Activated T-cell treated with anti-CD3 and anti-CD28 coated beads, Interleukin-2, amount 50 U/mL, for 24 hours (primary cell): ENCODE results near the gene SLAMF1.
A peak's percentile ranks its signal among the peaks of the same experiment; 100 is the strongest.
"Not testable (repeated sequence)": the region's sequence is repeated elsewhere in the genome, so short reads cannot be mapped to it uniquely, and the experiment has no call there.

Experiments used
- DNase-seq: peaks from one replicate; pipeline ENCODE4 v3.0.0-alpha.2; 2020
- H3K27ac Mint-ChIP-seq: 2 replicates; pipeline ENCODE4 v1.8.0; 2020; ENCODE audit warnings: mild to moderate bottlenecking, mixed read lengths
- H3K27me3 Mint-ChIP-seq: 2 replicates; pipeline ENCODE4 v1.8.0; 2020; ENCODE audit warnings: mixed read lengths
- H3K36me3 Mint-ChIP-seq: 2 replicates; pipeline ENCODE4 v1.8.0; 2020; ENCODE audit warnings: low read depth, mixed read lengths
- H3K4me1 Mint-ChIP-seq: 2 replicates; pipeline ENCODE4 v1.8.0; 2020; ENCODE audit warnings: low read depth, mixed read lengths
- H3K4me3 Mint-ChIP-seq: 2 replicates; pipeline ENCODE4 v1.8.0; 2020; ENCODE audit warnings: mild to moderate bottlenecking, moderate library complexity, mixed read lengths
- H3K9me3 Mint-ChIP-seq: 2 replicates; pipeline ENCODE4 v1.8.0; 2020; ENCODE audit warnings: mixed read lengths

Gene SLAMF1

DNA sequence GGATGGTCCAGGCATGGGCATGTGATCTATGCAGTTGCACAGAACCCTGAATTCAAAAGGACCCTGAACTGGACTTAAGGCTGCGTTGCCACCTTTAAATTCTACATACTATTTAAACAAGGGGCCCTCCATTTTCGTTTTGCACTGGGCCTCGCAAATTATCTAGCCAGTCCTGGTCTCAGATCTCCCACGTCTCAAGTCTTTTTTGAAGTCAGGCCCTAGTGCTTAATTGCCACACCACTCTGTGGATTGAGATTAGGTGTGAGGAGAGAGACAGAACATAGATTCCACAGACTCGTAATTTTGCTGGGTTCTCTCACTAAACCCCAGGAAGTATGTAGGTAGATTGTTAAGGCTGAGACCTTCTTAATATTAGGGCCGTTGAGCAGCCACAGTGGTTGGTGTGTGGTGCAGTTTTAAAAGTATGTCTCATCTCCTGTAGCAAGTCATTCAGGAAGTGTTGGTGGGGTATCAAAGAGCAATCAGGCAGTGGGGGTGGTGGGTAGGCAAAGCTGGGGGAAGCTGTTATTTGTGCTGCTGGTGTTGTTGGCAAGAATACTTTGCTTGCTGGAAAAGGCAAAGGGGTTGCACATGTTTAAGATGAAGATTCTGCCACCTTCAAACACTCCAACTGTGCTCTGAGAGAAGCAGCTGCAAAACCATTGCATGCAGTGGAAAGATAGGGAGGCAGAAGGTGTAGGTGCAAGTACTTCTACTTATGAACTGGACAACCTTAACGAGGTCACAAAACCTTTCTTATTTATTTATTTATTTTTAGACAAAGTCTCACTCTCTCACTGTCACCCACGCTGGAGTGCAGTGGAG is 78.8 kb downstream of the SLAMF1 start:
- H3K9me3 Mint-ChIP-seq, result peaks cover 4% of the 10 kb centered on the region
- H3K4me3 Mint-ChIP-seq, result peak overlapping the region; percentile 60
- no peaks in the 10 kb centered on the region for H3K27me3 Mint-ChIP-seq
- peak overlapping the region; percentile 96 for H3K27ac Mint-ChIP-seq
- peak; percentile 72 for DNase-seq
- peaks cover 97% of the 10 kb centered on the region for H3K4me1 Mint-ChIP-seq
- peaks cover 40% of the 10 kb centered on the region for H3K36me3 Mint-ChIP-seq

DNA sequence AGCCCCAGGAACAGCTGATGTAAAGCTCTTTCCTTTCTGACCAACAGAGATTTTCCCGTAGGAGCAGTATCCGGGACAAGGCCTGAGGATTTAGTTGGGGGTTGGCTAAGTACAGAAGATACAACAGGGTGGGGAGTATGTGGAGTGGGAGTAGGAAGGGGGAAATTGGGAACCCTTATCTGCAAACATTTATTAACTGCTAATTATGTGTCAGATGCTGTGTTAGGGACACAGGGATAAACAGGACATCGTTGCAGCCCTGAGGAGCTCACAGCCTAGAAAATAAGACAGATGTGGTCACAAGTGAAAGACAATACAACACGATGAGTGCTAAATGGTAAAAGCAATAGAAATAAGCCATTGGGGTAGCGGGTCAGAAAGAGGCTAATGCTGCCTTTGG is 79.5 kb downstream of the SLAMF1 start:
- H3K27me3 Mint-ChIP-seq, result no peaks in the 10 kb centered on the region
- peak overlapping the region; percentile 60 for H3K4me3 Mint-ChIP-seq
- H3K36me3 Mint-ChIP-seq, result peaks cover 47% of the 10 kb centered on the region

DNA sequence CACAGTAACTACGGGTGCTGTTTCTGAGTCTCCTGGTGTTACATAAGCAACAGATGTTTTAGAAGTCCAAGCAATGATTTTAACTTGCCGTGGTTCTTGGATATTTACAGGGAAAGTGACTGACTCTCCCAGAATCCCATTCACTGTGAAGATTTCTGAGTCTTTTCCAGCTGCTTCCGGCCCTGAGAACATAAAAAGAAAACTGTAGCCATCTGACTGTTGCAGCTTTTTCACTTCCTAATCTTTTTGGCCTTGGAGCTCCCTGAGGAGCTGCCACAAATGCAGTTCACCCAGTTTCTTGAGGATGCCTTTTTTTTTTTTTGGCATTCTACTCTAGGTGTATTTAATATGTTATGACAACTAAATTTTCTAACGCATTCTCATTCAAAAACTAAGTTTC is 81.3 kb downstream of the SLAMF1 start:
- no peak for DNase-seq
- H3K4me1 Mint-ChIP-seq, result peaks cover 96% of the 10 kb centered on the region
- peaks cover 39% of the 10 kb centered on the region for H3K36me3 Mint-ChIP-seq
- peaks cover 13% of the 10 kb centered on the region for H3K9me3 Mint-ChIP-seq
- H3K27me3 Mint-ChIP-seq, result no peaks in the 10 kb centered on the region
- peak overlapping the region; percentile 96 for H3K27ac Mint-ChIP-seq
- no peak overlapping the region for H3K4me3 Mint-ChIP-seq

More for the DNA sequence above, 79.5 kb downstream of the SLAMF1 start:
- DNase-seq, result no peak
- peaks cover 11% of the 10 kb centered on the region for H3K9me3 Mint-ChIP-seq
- peaks cover 96% of the 10 kb centered on the region for H3K4me1 Mint-ChIP-seq
- H3K27ac Mint-ChIP-seq, result peak overlapping the region; percentile 96

DNA sequence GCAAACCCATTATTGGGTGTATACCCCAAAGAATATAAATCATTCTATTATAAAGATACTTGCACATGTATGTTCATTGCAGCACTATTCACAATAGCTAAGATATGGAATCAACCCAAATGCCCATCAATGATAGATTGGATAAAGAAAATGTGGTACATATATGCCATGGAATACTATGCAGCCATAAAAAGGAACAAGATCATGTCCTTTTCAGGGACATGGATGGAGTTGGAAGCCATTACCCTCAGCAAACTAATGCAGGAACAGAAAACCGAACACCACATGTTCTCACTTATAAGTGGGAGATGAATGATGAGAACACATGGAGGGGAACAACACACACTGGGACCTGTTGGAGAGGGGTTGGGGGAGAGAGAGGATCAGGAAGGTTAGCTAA is 83.6 kb downstream of the SLAMF1 start:
- DNase-seq, H3K27me3 Mint-ChIP-seq, H3K4me3 Mint-ChIP-seq: not testable (repeated sequence)
- H3K9me3 Mint-ChIP-seq, result peaks cover 15% of the 10 kb centered on the region
- H3K4me1 Mint-ChIP-seq, result peaks cover 97% of the 10 kb centered on the region
- H3K27ac Mint-ChIP-seq, result peak overlapping the region; percentile 63
- H3K36me3 Mint-ChIP-seq, result peaks cover 39% of the 10 kb centered on the region

DNA sequence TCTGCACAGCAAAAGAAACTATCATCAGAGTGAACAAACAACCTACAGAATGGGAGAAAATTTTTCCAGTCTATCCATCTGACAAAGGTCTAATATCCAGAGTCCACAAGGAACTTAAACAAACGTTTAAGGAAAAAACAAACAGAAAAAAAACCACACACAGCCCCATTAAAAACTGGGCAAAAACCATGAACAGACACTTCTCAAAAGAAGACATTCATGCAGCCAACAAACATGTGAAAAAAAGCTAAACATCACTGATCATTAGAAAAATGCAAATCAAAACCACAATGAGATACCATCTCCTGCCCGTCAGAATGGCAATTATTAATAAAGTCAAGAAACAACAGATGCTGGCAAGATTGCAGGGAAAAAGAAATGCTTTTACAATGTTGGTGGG is 84.1 kb downstream of the SLAMF1 start:
- H3K4me3 Mint-ChIP-seq, DNase-seq, H3K27me3 Mint-ChIP-seq: not testable (repeated sequence)
- H3K9me3 Mint-ChIP-seq, result peaks cover 15% of the 10 kb centered on the region
- H3K27ac Mint-ChIP-seq, result peak overlapping the region; percentile 39
- H3K4me1 Mint-ChIP-seq, result peaks cover 94% of the 10 kb centered on the region
- H3K36me3 Mint-ChIP-seq, result peaks cover 39% of the 10 kb centered on the region

DNA sequence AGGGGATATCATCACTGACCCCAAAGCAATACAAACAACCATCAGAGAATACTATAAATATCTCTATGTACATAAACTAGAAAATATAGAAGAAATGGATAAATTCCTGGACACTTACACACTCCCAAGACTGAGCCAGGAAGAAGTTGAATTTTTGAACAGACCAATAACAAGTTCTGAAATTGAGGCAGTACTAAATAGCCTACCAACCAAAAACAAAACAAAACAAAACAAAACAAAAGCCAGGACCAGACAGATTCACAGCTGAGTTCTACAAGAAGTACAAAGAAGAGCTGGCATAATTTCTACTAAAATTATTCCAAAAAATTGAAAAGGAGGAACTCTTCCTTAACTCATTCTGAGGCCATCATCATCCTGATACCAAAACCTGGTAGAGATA is 86.0 kb downstream of the SLAMF1 start:
- H3K36me3 Mint-ChIP-seq, result peaks cover 38% of the 10 kb centered on the region
- H3K27me3 Mint-ChIP-seq, result no peaks in the 10 kb centered on the region
- DNase-seq, result no peak
- peak overlapping the region; percentile 93 for H3K27ac Mint-ChIP-seq
- peak overlapping the region; percentile 72 for H3K4me3 Mint-ChIP-seq
- H3K4me1 Mint-ChIP-seq, result peaks cover 84% of the 10 kb centered on the region
- peaks cover 15% of the 10 kb centered on the region for H3K9me3 Mint-ChIP-seq

DNA sequence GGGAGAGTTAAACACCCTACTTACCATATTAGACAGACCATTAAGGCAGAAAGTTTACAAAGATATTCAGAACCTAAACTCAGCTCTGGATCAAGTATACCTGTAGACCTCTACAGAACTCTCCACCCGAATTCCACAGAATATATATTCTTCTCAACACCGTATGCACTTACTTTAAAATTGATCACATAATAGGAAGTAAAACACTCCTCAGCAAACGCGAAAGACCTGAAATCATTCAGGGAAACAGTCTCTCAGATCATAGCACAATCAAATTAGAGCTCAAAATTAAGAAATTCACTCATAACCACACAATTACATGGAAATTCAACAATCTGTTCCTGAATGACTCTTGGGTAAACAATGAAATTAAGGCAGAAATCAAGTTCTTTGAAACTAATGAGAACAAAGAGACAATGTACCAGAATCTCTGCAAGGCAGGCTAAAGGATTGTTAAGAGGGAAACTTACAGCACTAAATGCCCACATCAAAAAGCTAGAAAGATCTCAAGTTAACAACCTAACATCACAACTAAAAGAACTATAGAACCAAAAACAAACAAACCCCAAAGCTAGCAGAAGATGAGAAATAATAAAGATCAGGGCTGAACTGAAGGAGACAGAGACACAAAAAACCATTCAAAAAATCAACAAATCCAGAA is 86.7 kb downstream of the SLAMF1 start:
- peak overlapping the region; percentile 93 for H3K27ac Mint-ChIP-seq
- H3K4me1 Mint-ChIP-seq, result peaks cover 80% of the 10 kb centered on the region
- peaks cover 35% of the 10 kb centered on the region for H3K36me3 Mint-ChIP-seq
- no peaks in the 10 kb centered on the region for H3K27me3 Mint-ChIP-seq
- peaks cover 15% of the 10 kb centered on the region for H3K9me3 Mint-ChIP-seq
- H3K4me3 Mint-ChIP-seq, result peak overlapping the region; percentile 72
- DNase-seq, result no peak

DNA sequence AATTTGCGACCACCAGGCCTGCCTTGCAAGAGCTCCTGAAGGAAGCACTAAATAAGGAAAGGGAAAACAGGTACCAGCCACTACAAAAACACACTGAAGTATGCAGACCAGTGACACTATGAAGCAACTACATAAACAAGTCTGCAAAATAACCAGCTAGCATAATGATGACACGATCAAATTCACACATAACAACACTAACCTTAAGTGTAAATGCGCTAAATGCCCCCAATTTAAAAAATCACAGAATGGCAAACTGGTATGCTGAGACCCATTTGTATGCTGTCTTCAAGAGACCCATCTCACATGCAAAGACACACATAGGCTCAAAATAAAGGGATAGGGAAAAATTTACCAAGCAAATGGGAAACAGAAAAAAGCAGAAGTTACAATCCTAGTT is 87.4 kb downstream of the SLAMF1 start:
- peak overlapping the region; percentile 72 for H3K4me3 Mint-ChIP-seq

DNA sequence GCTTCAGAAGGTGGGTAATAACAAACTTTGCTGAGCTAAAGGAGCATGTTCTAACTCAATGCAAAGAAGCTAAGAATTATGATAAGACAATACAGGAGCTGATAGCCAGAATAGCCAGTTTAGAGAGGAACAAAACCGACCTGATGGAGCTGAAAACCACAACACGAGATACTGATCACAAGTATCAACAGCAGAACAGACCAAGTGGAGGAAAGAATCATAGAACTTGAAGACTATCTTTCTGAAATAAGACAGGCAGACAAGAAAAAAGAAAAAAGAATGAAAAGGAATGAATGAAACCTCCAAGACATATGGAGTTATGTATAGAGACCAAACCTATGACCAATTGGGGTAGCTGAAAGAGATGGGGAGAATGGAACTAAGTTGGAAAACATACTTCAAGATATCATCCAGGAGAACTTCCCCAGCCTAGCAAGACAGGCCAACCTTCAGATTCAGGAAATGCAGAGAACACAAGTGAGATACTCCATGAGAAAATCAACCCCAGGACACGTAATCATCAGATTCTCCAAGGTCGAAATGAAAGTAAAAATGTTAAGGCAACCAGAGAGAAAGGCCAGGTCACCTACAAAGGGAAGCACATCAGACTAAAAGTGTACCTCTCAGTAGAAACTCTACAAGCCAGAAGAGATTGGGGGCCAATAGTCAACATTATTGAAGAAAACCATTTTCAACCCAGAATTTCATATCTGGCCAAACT is 88.0 kb downstream of the SLAMF1 start:
- Mint-ChIP-seq H3K27ac (peak overlapping the region; percentile 93), H3K27me3 (no peaks in the 10 kb centered on the region), H3K4me1 (peaks cover 67% of the 10 kb centered on the region), H3K4me3 (peak overlapping the region; percentile 72), H3K36me3 (peaks cover 28% of the 10 kb centered on the region), H3K9me3 (peaks cover 15% of the 10 kb centered on the region)
- DNase-seq, result no peak

More for the DNA sequence above, 87.4 kb downstream of the SLAMF1 start:
- H3K4me1 Mint-ChIP-seq, result peaks cover 73% of the 10 kb centered on the region
- H3K9me3 Mint-ChIP-seq, result peaks cover 15% of the 10 kb centered on the region
- not testable (repeated sequence) for H3K27me3 Mint-ChIP-seq, DNase-seq
- H3K36me3 Mint-ChIP-seq, result peaks cover 32% of the 10 kb centered on the region
- peak overlapping the region; percentile 93 for H3K27ac Mint-ChIP-seq
